A673 (cell line): ENCODE results near the gene EML1. TPM values are rescaled to one million over a fixed set of nuclear protein-coding genes. Genes with fewer than 3 reads are reported as not detected.

ENCODE experiments used
- BruUV-seq: library from RNA; stranded (reverse); fragments of 400-500 nt; replicated peaks from 2 replicates; lab custom pipeline; 2021; lab: Mats Ljungman, UMichigan
- CTCF ChIA-PET: fragments of 300-600 bp; sonication (Branson Sonifier 250); formaldehyde crosslinking; loops from one replicate; lab custom pipeline; 2022; ENCODE audit warnings: antibody characterized with exemption; lab: Charles Lee
- POLR2A ChIA-PET: fragments of 300-600 bp; sonication (Branson Sonifier 250); formaldehyde crosslinking; loops from one replicate; lab custom pipeline; 2022; ENCODE audit warnings: antibody characterized with exemption; ENCODE audit not compliant: low non-redundant PET; lab: Charles Lee
- DNase-seq: peaks from one replicate; pipeline ENCODE4 v3.0.0-alpha.2; 2015; ENCODE audit warnings: low spot score
- H3K27ac ChIP-seq: fragments of 200-600 bp; sonication (generic); 2 replicates; pipeline ENCODE4 v1.5.1; 2016; ENCODE audit warnings: mixed run types, low read depth, mild to moderate bottlenecking, mixed read lengths, antibody characterized with exemption, low read length; ENCODE audit not compliant: poor library complexity, severe bottlenecking
- H3K27me3 ChIP-seq: fragments of 200-600 bp; sonication (generic); replicated peaks from 2 replicates; pipeline ENCODE4 v1.6.1; 2017; ENCODE audit warnings: mixed run types, low read depth, mild to moderate bottlenecking, mixed read lengths, antibody characterized with exemption, low read length; ENCODE audit not compliant: insufficient read depth, poor library complexity
- H3K36me3 ChIP-seq: fragments of 200-600 bp; sonication (generic); 2 replicates; pipeline ENCODE4 v1.6.1; 2016; ENCODE audit warnings: mixed run types, mild to moderate bottlenecking, mixed read lengths, antibody characterized with exemption, low read length; ENCODE audit not compliant: insufficient read depth, poor library complexity, severe bottlenecking
- H3K4me1 ChIP-seq: fragments of 200-600 bp; sonication (generic); 2 replicates; pipeline ENCODE4 v1.6.1; 2017; ENCODE audit warnings: mixed run types, mild to moderate bottlenecking, mixed read lengths, antibody characterized with exemption, low read length; ENCODE audit not compliant: insufficient read depth, poor library complexity, severe bottlenecking
- H3K4me3 ChIP-seq: fragments of 200-600 bp; sonication (generic); 2 replicates; pipeline ENCODE4 v1.5.1; 2016; ENCODE audit warnings: low read depth, mixed run types, mild to moderate bottlenecking, mixed read lengths, low read length; ENCODE audit not compliant: poor library complexity, severe bottlenecking
- H3K9me3 ChIP-seq: fragments of 200-600 bp; sonication (generic); 2 replicates; pipeline ENCODE4 v1.6.1; 2016; ENCODE audit warnings: mixed run types, low read depth, mild to moderate bottlenecking, mixed read lengths, antibody characterized with exemption, low read length; ENCODE audit not compliant: poor library complexity, severe bottlenecking
- EZH2 ChIP-seq: fragments of 200-600 bp; sonication (generic); IDR thresholded peaks from 2 replicates; pipeline ENCODE4 v1.6.1; 2017; ENCODE audit warnings: borderline replicate concordance, low read depth, mild to moderate bottlenecking, mixed read lengths, antibody characterized with exemption, low read length; ENCODE audit not compliant: poor library complexity, severe bottlenecking
- intact Hi-C: fragments of 100-400 bp; cut with micrococcal nuclease; formaldehyde crosslinking; loops from one replicate; pipeline ENCODE4 v1.10.0; 2022; ENCODE audit not compliant: unreplicated experiment
- total RNA-seq: library from RNA; stranded (reverse); gene quantifications from 2 replicates; pipeline ENCODE4 v1.2.3, GENCODE V29; 2021
- TF ChIP-seq, protein P1 (sequence below): fragments of 300-800, 200-600 bp; sonication (generic); conservative IDR thresholded peaks from 2 replicates; pipeline ENCODE4 v1.5.1; 2017; ENCODE audit warnings: low read depth, mild to moderate bottlenecking, antibody characterized with exemption, low read length, moderate library complexity, mixed read lengths

EML1 gene
- total RNA-seq, 1 experiment from 2014 or later: 34.1 TPM

DNA sequence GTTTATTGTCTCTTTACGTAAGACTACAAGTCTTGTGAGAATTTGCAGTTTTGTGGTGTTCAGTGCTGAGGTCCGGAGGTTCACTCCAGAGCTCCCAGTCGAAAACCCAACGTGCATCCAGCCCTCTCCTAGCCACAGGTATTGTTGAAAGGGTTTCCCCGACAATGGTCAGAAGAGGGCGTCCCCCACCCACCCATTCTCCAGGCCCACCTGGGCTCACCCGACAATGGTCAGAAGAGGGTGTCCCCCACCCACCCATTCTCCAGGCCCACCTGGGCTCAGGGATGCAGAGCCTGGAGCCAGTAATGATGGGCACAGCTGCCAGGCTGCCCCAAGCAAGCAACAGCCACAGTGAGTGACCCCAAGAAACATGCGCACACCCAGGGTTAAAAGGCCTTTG, 145.2 kb downstream of the EML1 start:
- DNase-seq: no peak
- TF ChIP-seq, protein P1, sequence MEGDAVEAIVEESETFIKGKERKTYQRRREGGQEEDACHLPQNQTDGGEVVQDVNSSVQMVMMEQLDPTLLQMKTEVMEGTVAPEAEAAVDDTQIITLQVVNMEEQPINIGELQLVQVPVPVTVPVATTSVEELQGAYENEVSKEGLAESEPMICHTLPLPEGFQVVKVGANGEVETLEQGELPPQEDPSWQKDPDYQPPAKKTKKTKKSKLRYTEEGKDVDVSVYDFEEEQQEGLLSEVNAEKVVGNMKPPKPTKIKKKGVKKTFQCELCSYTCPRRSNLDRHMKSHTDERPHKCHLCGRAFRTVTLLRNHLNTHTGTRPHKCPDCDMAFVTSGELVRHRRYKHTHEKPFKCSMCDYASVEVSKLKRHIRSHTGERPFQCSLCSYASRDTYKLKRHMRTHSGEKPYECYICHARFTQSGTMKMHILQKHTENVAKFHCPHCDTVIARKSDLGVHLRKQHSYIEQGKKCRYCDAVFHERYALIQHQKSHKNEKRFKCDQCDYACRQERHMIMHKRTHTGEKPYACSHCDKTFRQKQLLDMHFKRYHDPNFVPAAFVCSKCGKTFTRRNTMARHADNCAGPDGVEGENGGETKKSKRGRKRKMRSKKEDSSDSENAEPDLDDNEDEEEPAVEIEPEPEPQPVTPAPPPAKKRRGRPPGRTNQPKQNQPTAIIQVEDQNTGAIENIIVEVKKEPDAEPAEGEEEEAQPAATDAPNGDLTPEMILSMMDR: no peak
- TF ChIP-seq EZH2: no peak
- intact Hi-C loops: no loop called here

DNA sequence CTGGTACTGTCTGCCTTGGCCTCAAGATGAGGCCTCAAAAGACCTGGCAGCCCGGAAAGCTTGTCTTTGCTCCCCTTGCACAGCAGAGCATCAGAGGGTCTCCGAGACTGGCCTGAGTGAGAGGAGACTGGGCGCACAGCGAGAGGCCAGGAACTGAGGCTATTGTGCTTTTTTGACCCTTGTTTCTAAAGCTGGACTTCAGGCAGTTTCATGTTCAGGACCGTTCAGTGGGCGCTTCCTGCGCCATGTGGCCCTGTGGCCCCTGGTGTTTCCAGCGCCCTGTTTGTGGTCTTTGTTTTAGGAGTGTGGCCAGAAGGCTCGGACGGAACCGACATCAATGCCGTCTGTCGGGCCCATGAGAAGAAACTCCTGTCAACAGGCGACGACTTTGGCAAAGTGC, 145.7 kb downstream of the EML1 start:
- TF ChIP-seq, protein P1: no peak
- TF ChIP-seq EZH2: no peak
- no peaks in the 10 kb centered on the region for H3K9me3 ChIP-seq

More for the DNA sequence above, 145.2 kb downstream of the EML1 start:
- ChIA-PET CTCF (no interaction called here), POLR2A (no interaction called here)
- H3K36me3 ChIP-seq: no peaks in the 10 kb centered on the region
- no peaks in the 10 kb centered on the region for H3K27me3 ChIP-seq
- H3K27ac ChIP-seq: no peak overlapping the region
- BruUV-seq: no TSS peak
- no peak overlapping the region for H3K4me3 ChIP-seq
- no peaks in the 10 kb centered on the region for H3K9me3 ChIP-seq
- H3K4me1 ChIP-seq: no peaks in the 10 kb centered on the region

DNA sequence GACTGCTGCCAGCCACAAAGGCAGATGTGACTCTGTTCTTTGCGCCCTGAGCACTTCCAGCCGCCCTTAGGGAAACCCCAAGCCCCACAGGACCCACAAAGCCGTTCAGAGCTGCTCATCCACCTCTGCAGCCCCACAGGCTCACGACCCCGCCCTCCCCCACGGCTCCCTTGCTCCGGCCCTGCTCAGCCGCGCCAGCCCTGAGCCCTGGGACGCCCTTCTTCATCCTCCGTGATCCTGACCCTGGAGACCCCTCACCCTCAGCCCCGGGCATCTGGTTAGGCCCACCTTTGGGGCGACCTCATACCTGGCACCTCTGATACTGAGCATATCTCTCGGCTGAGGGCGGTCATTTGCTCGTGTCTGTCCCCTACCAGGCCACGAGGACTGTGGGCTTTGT, 146.2 kb downstream of the EML1 start:
- H3K27me3 ChIP-seq: no peaks in the 10 kb centered on the region

More for the DNA sequence above, 145.7 kb downstream of the EML1 start:
- no peak for DNase-seq
- no peaks in the 10 kb centered on the region for H3K36me3 ChIP-seq
- POLR2A ChIA-PET: no interaction called here
- BruUV-seq: no TSS peak
- no peak overlapping the region for H3K4me3 ChIP-seq
- H3K27me3 ChIP-seq: no peaks in the 10 kb centered on the region
- H3K4me1 ChIP-seq: no peaks in the 10 kb centered on the region
- intact Hi-C loops: no loop called here
- CTCF ChIA-PET: no interaction called here
- H3K27ac ChIP-seq: no peak overlapping the region

More for the DNA sequence above, 146.2 kb downstream of the EML1 start:
- H3K36me3 ChIP-seq: no peaks in the 10 kb centered on the region
- no peak for TF ChIP-seq EZH2
- TF ChIP-seq, protein P1: no peak
- no peaks in the 10 kb centered on the region for H3K9me3 ChIP-seq
- BruUV-seq: no TSS peak
- H3K27ac ChIP-seq: no peak overlapping the region
- ChIA-PET POLR2A (no interaction called here), CTCF (no interaction called here)
- no peaks in the 10 kb centered on the region for H3K4me1 ChIP-seq
- H3K4me3 ChIP-seq: no peak overlapping the region
- no peak for DNase-seq
- intact Hi-C loops: no loop called here
